Stimulated activated CD4-positive, alpha-beta T cell treated with anti-CD3 and anti-CD28 coated beads, Interleukin-1b, Interleukin-23, amount 100 ng/mL, for 24 hours (primary cell): ENCODE data around the gene IMPDH2.

Experiments used
- DNase-seq, 4 experiments: peaks; one replicate each; pipeline ENCODE4 v3.0.0-alpha.2; 2020; ENCODE audit warnings: low read depth in 4 of 4, low spot score in 1 of 4

Gene IMPDH2

DNA sequence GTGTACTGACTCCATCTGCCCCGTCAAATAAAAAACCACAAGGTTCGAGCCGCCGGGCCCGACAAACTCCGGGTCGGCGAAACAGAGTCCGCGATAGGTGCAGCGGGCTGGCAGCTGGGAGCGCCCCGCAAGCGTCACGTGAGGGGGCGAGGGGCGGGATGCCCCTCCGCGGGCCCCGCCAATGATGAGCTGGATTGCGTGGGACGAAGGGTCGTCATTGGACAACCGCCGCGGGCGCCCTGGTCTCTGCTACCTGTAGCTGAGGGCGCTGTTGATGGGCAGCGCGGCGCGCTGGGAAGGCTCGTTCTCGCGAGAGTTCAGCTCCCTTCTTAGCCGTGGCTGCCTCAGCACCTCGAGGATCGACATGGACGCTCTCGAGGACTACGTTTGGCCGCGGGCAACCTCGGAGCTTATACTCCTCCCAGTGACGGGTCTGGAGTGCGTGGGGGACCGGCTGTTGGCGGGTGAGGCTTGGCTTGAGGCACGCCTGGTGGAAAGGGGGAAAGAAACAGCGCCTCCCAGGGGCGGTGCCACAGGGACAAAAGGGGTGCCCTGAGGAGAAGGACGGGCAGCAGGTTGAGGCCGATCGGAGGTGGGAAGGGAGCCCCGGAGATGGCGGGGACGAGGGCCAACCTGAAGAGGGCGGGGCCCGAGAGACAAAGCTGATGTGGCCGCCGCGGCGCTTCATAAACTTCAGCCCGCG lies 22.0 kb downstream of the IMPDH2 start, which contains the start of gene WDR6:
Gene WDR6 (plus strand): TSS at position 324 of the 703 bp plus-strand sequence. CDS start 41 bp downstream, at position 365.
- DNase-seq: peak; percentile 89 to 98 (median 95)

DNA sequence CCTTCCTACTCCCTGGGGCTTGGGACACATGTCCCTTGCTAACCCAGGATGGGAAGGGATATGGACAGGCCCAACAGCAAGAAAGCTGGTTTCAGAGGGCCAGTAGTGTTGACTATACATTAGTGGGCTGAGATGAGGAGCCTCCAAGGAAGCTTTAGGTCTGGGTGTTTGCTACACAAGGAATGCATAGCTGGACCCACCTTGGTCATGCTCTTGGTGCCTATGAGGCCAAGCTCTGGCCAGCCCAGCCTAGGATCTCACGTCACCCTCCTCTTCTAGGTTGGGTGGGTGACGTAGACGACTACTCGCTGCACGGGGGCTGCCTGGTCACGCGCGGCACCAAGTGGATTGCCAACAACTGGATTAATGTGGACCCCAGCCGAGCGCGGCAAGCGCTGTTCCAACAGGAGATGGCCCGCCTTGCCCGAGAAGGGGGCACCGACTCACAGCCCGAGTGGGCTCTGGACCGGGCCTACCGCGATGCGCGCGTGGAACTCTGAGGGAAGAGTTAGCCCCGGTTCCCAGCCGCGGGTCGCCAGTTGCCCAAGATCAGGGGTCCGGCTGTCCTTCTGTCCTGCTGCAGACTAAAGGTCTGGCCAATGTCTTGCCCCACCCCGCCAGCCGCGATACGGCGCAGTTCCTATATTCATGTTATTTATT lies 22.7 kb downstream of the IMPDH2 start:
- no peak for DNase-seq

DNA sequence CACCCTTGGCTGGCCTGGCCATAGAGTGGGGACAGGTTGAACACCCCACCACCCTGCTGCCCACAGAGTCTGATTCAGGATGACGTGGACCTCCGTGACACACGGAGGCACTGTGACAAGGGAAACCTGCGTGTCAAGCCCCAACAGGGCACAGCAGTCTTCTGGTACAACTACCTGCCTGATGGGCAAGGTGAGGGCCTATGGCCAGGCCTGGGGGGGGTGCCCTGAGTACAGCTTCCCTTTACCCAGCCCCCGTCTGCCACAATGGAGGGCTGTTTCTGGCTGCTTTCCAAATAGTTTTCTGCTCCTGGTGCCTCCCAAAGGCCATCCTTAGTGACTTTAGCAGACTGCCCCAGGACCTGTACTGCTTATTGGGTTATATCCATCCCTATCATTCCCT lies 23.2 kb downstream of the IMPDH2 start:
- DNase-seq: no peak

DNA sequence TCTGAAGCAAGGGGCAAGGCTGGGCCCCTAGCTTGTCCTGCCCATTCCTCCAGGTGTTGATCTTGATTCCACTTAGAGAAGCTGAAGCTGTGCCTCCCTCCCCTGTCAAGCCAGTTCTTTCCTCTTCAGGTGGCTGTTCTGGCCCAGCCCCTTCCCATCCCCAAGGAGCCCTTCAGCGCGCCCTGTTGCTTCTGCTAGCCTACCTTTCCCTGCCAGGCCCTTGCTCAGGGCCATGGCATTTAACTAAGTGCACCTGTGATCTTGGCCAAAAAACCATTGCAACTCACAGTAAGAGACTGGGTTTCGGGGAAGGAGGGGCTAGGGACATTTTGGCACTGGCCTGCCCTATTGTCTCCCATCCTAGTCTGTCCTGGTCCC lies 23.9 kb downstream of the IMPDH2 start:
- DNase-seq: no peak

DNA sequence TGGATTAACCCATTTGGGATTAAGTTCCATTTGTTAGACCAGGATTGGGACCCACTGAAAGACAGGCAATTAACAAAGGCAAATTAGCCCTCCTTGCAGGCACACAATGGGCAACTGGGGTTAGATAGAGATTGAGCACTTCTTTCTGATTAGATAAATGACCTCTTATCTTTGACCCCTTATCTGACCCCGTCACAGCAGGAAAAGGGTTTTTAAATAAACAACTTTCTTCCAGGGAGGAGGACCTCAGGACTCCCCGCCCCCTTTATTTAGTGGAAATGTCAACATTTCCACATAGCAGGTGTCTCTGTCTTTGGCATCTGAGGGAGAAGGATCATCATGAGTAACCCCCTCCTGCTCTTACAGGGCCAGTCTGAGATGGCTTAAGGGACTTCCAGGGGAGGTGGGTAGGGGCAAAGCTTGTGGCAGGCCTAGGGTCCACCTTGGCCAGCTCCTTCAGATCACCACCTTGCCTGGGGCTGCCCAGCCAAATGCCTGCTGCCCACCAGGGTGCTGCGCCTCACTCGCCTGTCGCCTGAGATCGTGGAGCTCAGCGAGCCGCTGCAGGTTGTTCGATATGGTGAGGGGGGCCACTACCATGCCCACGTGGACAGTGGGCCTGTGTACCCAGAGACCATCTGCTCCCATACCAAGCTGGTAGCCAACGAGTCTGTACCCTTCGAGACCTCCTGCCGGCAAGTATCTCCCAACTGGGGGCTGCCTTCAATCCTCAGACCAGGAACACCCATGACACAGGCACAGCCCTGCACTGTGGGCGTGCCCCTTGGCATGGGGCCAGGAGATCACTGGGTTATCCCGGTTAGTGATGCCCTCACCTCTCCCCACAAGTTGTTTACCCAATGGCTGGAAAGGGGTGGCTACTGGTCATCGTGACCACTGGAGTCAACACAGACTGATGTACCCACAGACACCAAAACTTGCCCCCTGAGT lies 24.6 kb downstream of the IMPDH2 start:
- DNase-seq: no peak

DNA sequence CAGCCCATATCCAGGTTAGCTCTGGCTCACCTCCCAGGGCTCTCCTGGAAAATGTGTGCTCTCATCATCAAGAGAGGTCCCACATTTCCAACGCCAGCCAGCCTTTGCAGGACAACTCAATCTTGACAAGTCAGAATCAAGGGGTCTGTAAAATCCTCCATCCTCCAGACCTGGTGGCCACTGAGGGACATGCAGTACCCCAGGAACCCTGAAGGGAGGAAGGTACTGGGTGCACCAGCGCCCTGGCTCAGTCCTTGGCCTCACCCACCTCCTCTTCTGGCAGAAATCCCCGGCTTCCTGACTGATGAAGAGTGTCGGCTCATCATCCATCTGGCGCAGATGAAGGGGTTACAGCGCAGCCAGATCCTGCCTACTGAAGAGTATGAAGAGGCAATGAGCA lies 28.0 kb downstream of the IMPDH2 start:
- no peak for DNase-seq

DNA sequence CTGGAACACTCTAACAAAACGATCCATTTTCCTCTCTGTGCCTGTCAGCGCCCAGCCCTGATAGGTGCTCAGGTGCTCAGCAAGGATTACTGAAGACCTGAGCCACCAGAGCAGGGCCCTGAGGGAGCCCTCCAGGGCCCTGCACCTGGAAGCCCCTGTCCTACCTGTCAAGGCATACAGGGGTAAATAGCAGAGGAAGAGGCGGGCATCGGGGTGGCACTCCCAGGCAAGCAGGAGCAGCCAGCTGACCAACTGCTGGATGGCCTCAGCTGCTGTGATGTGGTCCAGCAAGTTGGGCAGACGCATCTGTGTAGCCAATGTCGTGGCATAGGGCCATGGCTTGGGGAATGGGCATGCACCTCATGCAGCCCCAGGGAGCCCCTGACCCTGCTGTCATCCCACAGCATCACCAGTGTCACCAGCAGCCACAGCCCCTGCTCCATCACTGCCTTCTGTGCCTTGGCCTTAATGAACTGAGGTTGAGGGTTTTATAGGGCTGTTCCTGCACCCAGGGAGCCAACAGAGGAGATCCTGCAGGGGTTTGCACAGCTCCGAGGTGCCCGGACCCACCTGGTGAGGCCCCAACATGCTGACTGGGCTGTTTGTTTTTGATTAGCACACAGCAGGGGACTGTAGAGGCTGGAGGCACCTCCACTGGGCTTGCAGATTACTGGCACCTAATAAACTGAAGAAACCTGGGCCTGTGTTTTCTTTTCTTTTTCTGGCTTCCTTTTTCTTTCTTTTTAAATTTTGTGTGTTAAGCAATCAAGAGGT lies 29.9 kb downstream of the IMPDH2 start:
- no peak for DNase-seq

DNA sequence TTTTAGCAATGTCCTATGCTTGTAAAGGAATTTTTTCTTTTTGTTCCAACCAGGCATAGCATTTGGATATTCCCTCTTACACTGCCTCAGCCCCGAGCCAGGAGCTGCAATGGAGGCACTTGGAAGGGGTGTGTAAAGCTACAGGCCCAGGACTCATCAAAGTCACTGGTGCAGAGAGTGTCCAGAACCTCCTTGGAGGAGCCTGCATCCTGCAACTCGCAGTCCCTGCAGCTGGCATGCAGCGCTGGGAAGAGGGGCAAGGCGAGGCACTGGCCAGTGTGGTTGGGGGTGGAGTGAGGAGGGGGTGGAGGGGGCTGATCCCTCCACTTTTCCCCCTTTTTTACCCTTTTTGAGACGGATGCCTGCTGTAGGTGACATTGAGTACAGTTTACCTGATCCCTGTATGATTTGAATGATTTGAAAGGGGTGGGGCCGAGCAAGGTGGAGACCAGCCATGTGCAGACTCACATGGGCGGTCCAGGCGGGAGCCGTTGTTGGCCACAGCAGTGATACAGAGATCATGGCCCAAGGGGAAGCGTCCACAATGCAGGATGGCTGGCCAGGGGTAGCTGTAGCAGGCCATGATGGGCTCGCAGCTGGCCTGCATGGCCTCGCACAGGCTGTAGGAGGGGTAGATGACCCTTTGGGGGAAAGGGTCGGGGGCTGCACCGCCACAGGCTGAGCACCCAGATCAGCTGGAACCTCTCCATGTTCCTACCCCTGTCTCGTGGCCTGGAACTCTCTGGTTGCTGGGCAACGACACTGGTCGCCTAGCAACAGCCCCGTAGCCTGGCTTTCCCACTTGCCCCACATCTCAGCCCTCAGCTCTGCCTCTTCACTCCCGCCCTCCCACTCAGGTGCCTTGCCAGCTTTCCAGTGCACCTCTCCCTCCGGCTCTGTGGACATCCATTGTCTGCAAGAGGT lies 31.2 kb downstream of the IMPDH2 start:
- DNase-seq: no peak

DNA sequence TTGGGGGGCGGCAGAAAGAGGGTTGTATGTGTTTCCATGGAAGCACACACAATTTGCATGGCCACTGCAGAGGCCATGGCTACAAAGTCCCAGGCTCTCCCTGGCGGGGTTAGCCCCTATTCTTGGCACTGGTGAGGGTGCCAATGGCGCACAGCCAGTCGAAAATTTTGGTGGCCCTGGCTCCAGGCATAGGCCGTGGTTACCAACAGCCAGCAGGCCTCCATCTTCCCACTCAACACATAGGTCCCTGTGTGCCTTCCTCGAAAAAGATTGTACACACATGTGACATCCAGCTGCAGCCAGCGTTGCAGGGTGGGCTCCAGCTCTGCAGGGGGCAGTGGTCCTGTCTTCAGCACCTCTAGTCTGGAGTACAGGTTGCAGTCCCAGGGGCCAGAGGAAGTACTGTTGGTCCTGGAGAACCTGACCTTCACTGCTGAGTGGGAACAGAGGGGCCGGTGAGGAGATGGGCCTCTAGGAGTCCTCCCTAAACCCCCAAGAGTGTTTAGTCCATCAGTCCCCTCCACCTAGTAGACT lies 32.0 kb downstream of the IMPDH2 start:
- no peak for DNase-seq

DNA sequence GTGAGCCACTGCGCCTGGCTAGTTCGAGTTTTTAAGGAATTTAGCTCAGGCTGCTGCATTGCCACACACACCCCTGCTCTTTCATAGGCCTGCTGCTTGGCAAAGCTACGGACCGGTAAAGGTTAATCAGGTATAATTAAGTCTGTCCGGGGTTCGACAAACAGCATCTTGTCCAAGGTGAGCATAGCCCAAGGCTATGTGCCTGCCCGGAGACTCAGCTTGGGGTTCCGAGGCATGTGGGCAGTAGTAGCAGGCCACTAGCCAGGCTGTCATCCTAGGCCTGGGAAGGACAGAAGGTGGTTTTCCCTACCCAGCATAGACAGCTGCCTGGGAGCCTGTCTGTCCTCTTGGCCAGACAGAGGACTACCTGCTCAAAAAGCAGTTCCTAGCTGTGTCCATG lies 32.6 kb downstream of the IMPDH2 start:
- no peak for DNase-seq

DNA sequence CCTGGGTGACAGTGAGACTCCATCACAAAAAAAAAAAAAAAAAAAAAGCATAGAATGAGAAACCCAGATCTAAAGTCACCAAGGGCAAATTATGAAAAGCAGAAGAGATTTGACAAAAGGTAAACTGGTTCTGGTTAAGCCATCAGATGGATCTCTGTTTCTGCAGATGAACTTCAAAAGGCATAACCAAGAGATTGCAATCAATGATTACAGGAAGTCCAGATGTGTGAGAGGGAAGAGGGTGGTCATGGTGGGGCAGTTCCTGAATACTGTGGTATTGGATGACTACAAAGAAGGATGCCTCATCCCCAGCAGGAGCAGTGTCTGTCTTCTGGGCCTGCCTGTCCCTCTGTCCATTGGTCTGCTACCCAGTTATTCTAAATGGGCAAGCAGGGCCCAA lies 35.4 kb downstream of the IMPDH2 start:
- no peak for DNase-seq

DNA sequence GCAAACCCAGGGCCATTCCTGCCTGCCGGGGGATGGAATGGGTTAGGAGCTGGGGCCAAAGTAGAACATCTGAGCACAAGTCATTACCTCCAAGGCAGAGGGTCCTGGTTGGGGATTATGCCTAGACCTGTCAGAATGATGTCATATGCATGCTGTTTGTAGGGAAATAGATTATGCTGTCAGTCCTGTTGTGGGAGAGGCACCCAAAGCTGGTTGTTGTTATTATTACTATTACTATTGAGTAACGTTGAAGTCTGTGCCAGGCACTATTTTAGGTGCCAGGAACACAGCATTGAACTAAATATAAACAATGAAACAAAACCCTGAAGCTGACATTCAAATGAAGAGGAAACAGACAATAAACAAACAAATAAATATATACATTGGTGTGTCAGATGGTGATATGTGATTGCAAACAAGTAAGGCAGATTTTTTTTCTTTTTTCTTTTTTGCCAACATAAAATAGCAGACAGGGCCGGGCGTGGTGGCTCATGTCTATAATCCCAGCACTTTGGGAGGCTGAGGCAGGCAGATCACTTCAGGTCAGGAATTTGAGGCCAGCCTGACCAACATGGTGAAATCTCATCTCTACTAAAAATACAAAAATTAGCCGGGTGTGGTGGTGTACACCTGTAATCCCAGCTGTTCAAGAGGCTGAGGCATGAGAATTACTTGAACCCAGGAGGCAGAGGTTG lies 37.2 kb downstream of the IMPDH2 start:
- DNase-seq: no peak

DNA sequence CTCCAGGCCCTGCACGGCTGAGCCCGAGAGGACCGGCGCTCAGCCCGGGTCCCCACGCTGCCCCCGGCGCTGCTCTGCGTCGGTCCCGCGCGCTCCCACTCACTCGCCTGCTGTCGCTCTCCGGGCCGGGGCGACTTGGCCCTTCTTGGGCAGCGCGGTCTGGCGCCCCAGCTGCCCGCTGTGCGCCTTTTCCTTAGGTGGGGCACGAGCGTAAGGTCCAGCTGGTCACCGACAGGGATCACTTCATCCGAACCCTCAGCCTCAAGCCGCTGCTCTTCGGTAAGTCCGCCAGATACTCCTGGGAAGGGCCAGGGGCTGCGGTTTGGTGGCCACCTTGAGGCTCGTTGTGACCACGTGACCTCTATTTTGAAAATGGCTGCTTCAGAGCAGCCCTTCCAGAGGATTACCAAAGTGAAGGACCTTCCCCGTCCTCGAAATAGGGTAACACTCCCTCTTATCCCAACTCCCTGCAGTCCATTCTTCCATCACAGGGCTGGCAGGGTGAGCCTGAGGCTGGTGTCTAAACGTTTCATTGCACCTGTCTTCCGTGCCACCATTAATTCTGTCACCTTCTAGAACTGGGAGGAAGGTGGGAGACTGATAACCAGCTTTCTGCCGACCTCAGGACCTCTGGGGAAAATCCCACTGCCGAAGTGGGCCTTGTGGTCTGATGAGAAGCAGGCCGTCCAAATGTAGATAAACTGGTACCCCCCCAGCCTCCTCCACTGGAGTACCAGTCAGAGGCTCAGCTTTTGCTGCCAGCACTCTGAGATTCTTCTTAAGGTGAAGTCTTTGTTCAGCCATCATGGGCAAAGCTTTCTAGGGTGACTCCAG lies 38.3 kb downstream of the IMPDH2 start:
- no peak for DNase-seq

DNA sequence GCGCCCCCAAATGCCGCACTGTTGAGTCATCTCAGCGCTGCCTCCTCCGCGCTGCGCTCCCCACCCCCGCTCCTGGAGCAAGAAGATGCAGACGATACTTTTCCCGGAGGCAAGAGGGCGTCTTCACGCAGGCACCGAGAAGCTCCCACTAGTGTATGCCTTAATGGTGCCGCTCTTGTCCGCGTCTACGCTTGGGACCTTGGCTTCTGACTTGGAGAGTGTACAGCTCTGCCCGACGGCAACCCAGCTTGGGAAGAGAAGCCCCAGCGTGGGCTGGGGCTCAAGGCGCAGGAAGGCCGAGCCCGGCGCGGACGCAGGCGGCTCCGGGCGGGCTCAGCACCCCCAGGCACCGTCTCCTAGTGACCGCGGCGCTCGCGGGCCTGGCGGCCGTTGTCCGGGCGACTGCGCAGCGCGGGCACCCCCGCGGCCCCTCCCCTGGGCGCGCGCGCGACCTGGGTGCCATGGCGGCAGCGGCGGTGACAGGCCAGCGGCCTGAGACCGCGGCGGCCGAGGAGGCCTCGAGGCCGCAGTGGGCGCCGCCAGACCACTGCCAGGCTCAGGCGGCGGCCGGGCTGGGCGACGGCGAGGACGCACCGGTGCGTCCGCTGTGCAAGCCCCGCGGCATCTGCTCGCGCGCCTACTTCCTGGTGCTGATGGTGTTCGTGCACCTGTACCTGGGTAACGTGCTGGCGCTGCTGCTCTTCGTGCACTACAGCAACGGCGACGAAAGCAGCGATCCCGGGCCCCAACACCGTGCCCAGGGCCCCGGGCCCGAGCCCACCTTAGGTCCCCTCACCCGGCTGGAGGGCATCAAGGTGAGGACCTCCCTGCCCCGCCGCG lies 39.2 kb downstream of the IMPDH2 start, which contains the start of gene P4HTM:
Gene P4HTM (plus strand): TSS at position 446 of the 840 bp plus-strand sequence. CDS start 16 bp downstream, at position 462.
- DNase-seq: peak; percentile 50 to 83 (median 65)

DNA sequence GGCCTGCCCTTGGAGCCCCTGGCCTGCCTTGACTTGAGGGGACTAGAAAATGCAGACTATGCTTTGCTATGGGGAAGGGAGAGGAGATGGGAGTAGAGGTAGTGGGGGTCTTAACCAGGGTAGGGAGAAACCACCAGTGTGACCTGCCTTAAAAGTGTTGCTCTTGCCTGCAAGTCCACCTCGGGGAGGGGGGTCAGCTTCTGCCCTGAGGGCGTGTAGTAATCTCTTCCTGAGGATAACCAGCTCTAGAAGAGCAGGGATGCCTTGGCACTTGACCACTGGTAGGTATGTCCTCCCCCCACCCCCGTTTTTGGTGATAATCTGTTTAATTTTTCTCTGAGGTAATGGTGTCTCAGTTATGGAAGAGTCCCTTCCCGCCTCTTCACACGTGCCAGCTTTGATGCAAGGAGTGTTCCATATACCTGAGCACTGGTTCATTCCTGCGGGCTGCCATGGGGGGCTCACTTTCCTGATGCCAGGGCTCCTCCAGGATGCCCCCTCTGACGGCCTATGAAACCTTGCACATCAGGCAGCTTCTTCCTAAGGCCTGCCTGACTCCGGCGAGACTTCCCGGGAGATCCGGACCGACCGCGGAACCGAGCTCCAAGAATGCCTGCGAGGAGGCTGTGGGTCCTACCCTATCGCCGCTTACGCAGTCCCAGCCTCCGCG lies 39.9 kb downstream of the IMPDH2 start:
- DNase-seq: no peak

DNA sequence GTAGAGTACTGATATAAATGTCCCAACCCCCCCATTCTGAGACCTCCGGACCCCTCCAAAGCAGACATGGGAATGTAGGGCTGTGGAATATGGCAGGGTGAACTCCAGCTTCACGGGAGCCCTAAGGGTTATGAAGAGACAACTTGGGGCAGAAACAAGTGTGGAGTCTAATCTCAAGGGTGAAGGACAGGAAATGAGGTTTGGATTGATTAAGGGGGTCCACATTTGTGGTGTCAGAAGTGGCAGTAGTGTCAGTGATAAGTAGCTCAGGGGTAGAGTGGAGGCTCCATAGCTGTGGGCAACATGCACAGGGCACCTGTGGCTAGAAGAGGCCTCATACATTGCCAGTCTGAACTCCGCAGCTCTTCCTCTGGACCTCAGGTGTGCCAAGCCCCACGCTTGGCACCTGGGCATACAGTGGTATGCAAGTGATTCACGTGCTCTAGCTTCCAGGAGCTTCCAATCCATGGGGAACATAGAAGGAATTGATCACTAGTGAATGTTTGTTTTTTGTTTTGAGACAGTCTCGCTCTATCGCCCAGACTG lies 43.3 kb downstream of the IMPDH2 start:
- no peak for DNase-seq
